Activated CD4-positive, alpha-beta T cell treated with anti-CD3 and anti-CD28 coated beads for 4 hours (primary cell): Measurements from ENCODE around the gene SLX1A.
"Not testable (repeated sequence)": the region's sequence is repeated elsewhere in the genome, so short reads cannot be mapped to it uniquely, and the experiment has no call there.

ENCODE experiments used
- DNase-seq, 2 donors: peaks; one replicate each; pipeline ENCODE4 v3.0.0-alpha.2; 2020

The SLX1A gene

GRCh38 chr16:30193615-30194014 lies at the start of gene SLX1A, which contains the start of gene BOLA2B:
SLX1A (plus strand) TSS chr16:30193875; CDS start chr16:30194085, 210 bp downstream.
BOLA2B (minus strand) TSS chr16:30193666; CDS start chr16:30193595, 71 bp downstream.
- not testable (repeated sequence) for DNase-seq

- DNase-seq, result no peak
These were observed 49.7 kb upstream of the SLX1A start for GRCh38 chr16:30144017-30144416.

- DNase-seq, result no peak
These were observed 48.8 kb upstream of the SLX1A start for GRCh38 chr16:30144917-30145316.

GRCh38 chr16:30145657-30146056 lies 48.0 kb upstream of the SLX1A start:
- DNase-seq, result no peak

- DNase-seq, result no peak
These were observed 45.7 kb upstream of the SLX1A start for GRCh38 chr16:30147843-30148510.

GRCh38 chr16:30149250-30149930 lies 44.3 kb upstream of the SLX1A start:
- DNase-seq, result no peak

- no peak for DNase-seq
These were observed 42.6 kb upstream of the SLX1A start for GRCh38 chr16:30151091-30151490.

- no peak for DNase-seq
These were observed 41.2 kb upstream of the SLX1A start for GRCh38 chr16:30152517-30152916.

- DNase-seq, result no peak
These were observed 38.5 kb upstream of the SLX1A start for GRCh38 chr16:30155188-30155587.

- DNase-seq, result no peak
These were observed 36.5 kb upstream of the SLX1A start for GRCh38 chr16:30157214-30157613.

- no peak for DNase-seq
These were observed 30.1 kb upstream of the SLX1A start for GRCh38 chr16:30163538-30163937.

- DNase-seq, result no peak
These were observed 27.3 kb upstream of the SLX1A start for GRCh38 chr16:30166202-30166902.

GRCh38 chr16:30168746-30169145 lies 24.9 kb upstream of the SLX1A start:
- DNase-seq, result not testable (repeated sequence)

GRCh38 chr16:30169416-30169815 lies 24.3 kb upstream of the SLX1A start:
- not testable (repeated sequence) for DNase-seq

GRCh38 chr16:30170145-30170544 lies 23.5 kb upstream of the SLX1A start:
- not testable (repeated sequence) for DNase-seq

GRCh38 chr16:30173054-30173453 lies 20.6 kb upstream of the SLX1A start:
- DNase-seq, result no peak

GRCh38 chr16:30176876-30177275 lies 16.8 kb upstream of the SLX1A start:
- DNase-seq, result not testable (repeated sequence)

GRCh38 chr16:30179195-30179594 lies 14.5 kb upstream of the SLX1A start:
- DNase-seq, result no peak

GRCh38 chr16:30179931-30180330 lies 13.7 kb upstream of the SLX1A start:
- no peak for DNase-seq

GRCh38 chr16:30180741-30181140 lies 12.9 kb upstream of the SLX1A start:
- no peak for DNase-seq

GRCh38 chr16:30183233-30184095 lies 10.2 kb upstream of the SLX1A start, which contains the start of gene CORO1A:
CORO1A (plus strand) TSS chr16:30183602; CDS start chr16:30185210, 1,608 bp downstream.
- peak; percentile 77 to 82 for DNase-seq

GRCh38 chr16:30184096-30184890 lies 9.4 kb upstream of the SLX1A start:
- DNase-seq, result peak; percentile 57 to 70
